SU-DHL-6 (cell line): Measurements from ENCODE around the gene LYSMD4.

ENCODE experiments used
- H2AFZ ChIP-seq: fragments of 200-600 bp; sonication (generic); 2 replicates; pipeline ENCODE4 v1.6.1; 2014; ENCODE audit warnings: low read depth, mild to moderate bottlenecking, moderate library complexity, mixed read lengths, antibody characterized with exemption, low read length; ENCODE audit not compliant: severe bottlenecking
- H3F3A ChIP-seq: fragments of 200-600 bp; shearing (Covaris generic); 2 replicates; pipeline ENCODE4 v1.6.0; 2016; ENCODE audit warnings: antibody characterized with exemption, mild to moderate bottlenecking; ENCODE audit not compliant: insufficient read depth
- H3K27ac ChIP-seq: fragments of 200-600 bp; sonication (generic); 2 replicates; pipeline ENCODE4 v1.5.1; 2016; ENCODE audit warnings: low read depth, mild to moderate bottlenecking, low read length, moderate library complexity, mixed read lengths
- H3K27me3 ChIP-seq: fragments of 200-600 bp; sonication (generic), shearing (Covaris generic); 2 replicates; pipeline ENCODE4 v1.6.0; 2014; ENCODE audit warnings: mild to moderate bottlenecking, low read length
- H3K36me3 ChIP-seq: fragments of 200-600 bp; sonication (generic); 2 replicates; pipeline ENCODE4 v1.6.1; 2014; ENCODE audit warnings: mild to moderate bottlenecking, low read length, mixed read lengths
- H3K4me2 ChIP-seq: fragments of 300-600, 200-600 bp; shearing (Covaris generic), sonication (generic); 2 replicates; pipeline ENCODE4 v1.6.0; 2014; ENCODE audit warnings: low read length, low read depth, mild to moderate bottlenecking; ENCODE audit not compliant: poor library complexity, severe bottlenecking
- H3K4me3 ChIP-seq: fragments of 200-600 bp; sonication (generic); 2 replicates; pipeline ENCODE4 v1.5.1; 2014; ENCODE audit warnings: antibody characterized with exemption, low read length, mild to moderate bottlenecking, mixed read lengths; ENCODE audit not compliant: insufficient read depth, poor library complexity, severe bottlenecking
- H3K79me2 ChIP-seq: fragments of 200-600 bp; sonication (generic); 2 replicates; pipeline ENCODE4 v1.6.1; 2014; ENCODE audit warnings: mild to moderate bottlenecking, low read length, moderate library complexity; ENCODE audit not compliant: insufficient read depth
- H3K9ac ChIP-seq: fragments of 200-600 bp; sonication (generic); 2 replicates; pipeline ENCODE4 v1.7.0; 2014; ENCODE audit warnings: mild to moderate bottlenecking, low read length
- H3K9me2 ChIP-seq: fragments of 200-600 bp; sonication (generic); replicated peaks from 2 replicates; pipeline ENCODE4 v1.6.1; 2014; ENCODE audit warnings: low read length; ENCODE audit not compliant: insufficient read depth
- H3K9me3 ChIP-seq: fragments of 200-600 bp; sonication (generic); 2 replicates; pipeline ENCODE4 v1.6.1; 2014; ENCODE audit warnings: low read length, mixed read lengths; ENCODE audit not compliant: insufficient read depth
- H4K20me1 ChIP-seq: fragments of 200-600 bp; sonication (generic); 2 replicates; pipeline ENCODE4 v1.6.1; 2014; ENCODE audit warnings: low read depth, mild to moderate bottlenecking, antibody characterized with exemption, low read length, moderate library complexity, mixed read lengths
- EZH2phosphoT487 ChIP-seq: fragments of 200-600 bp; sonication (generic), shearing (Covaris generic); conservative IDR thresholded peaks from 2 replicates; pipeline ENCODE4 v1.6.1; 2018; ENCODE audit warnings: mild to moderate bottlenecking, antibody characterized with exemption, low read length, moderate library complexity, mixed read lengths
- TF ChIP-seq, protein P1 (sequence below): fragments of 200-600 bp; sonication (generic); IDR thresholded peaks from one replicate; pipeline ENCODE4 v1.5.1; 2017; ENCODE audit warnings: antibody characterized with exemption, mild to moderate bottlenecking, low read length, moderate library complexity; ENCODE audit not compliant: insufficient read depth, poor library complexity, severe bottlenecking

The LYSMD4 gene

DNA sequence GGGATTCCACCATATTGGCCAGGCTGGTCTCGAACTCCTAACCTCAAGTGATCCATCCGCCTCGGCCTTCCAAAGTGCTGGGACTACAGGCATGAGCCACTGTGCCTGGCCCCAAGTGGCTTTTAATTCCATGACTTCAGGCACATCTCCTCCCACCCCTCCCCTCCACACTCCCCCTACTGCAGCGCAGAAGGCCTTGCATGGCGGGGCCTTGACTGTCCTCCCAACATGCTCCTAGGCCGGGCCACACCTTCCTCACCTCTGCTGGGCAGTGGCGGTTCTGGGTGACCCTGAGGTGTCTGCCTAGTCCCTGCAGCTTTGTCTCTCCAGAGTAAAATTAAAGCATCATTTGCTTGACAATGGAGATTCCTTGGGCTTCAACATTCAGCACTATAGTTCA, 6.9 kb downstream of the LYSMD4 start:
- H3K9me2 ChIP-seq, result no peaks in the 10 kb centered on the region
- H3K27ac ChIP-seq, result no peak overlapping the region
- H3K4me2 ChIP-seq, result no peak overlapping the region
- H3K79me2 ChIP-seq, result no peaks in the 10 kb centered on the region
- H3K4me3 ChIP-seq, result no peak overlapping the region
- H3K27me3 ChIP-seq, result no peaks in the 10 kb centered on the region
- TF ChIP-seq, protein P1, sequence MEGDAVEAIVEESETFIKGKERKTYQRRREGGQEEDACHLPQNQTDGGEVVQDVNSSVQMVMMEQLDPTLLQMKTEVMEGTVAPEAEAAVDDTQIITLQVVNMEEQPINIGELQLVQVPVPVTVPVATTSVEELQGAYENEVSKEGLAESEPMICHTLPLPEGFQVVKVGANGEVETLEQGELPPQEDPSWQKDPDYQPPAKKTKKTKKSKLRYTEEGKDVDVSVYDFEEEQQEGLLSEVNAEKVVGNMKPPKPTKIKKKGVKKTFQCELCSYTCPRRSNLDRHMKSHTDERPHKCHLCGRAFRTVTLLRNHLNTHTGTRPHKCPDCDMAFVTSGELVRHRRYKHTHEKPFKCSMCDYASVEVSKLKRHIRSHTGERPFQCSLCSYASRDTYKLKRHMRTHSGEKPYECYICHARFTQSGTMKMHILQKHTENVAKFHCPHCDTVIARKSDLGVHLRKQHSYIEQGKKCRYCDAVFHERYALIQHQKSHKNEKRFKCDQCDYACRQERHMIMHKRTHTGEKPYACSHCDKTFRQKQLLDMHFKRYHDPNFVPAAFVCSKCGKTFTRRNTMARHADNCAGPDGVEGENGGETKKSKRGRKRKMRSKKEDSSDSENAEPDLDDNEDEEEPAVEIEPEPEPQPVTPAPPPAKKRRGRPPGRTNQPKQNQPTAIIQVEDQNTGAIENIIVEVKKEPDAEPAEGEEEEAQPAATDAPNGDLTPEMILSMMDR, result no peak
- TF ChIP-seq EZH2phosphoT487, result no peak
- H3K36me3 ChIP-seq, result no peaks in the 10 kb centered on the region
- H3F3A ChIP-seq, result no peaks in the 10 kb centered on the region
- no peaks in the 10 kb centered on the region for H4K20me1 ChIP-seq
- no peak overlapping the region for H2AFZ ChIP-seq
- no peak overlapping the region for H3K9ac ChIP-seq
- H3K9me3 ChIP-seq, result no peaks in the 10 kb centered on the region

DNA sequence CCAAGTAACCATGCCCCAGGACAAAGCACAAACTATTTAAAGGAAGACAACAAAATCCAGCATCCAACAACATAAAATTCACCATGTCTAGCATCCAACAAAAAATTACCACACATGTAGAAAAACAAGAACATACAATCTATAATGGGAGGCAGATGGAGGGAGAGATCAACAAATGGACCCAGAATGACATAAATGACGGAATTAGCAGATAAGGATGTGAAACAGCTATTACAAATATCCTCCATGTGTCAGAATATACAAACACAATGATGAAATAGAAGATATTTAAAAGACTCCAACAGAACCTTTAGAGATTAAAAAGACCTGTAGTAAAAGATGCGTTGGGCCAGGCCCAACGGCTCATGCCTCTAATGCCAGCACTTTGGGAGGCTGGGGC, 10.8 kb downstream of the LYSMD4 start:
- no peak overlapping the region for H3K4me3 ChIP-seq
- H4K20me1 ChIP-seq, result no peaks in the 10 kb centered on the region
- no peaks in the 10 kb centered on the region for H3K79me2 ChIP-seq
- no peak overlapping the region for H3K27ac ChIP-seq
- H3K36me3 ChIP-seq, result no peaks in the 10 kb centered on the region
- no peak for TF ChIP-seq EZH2phosphoT487
- TF ChIP-seq, protein P1, result no peak
- H3K27me3 ChIP-seq, result no peaks in the 10 kb centered on the region
- no peaks in the 10 kb centered on the region for H3F3A ChIP-seq
- H3K9ac ChIP-seq, result no peak overlapping the region
- no peak overlapping the region for H3K4me2 ChIP-seq
- no peak overlapping the region for H2AFZ ChIP-seq
- H3K9me2 ChIP-seq, result no peaks in the 10 kb centered on the region
- no peaks in the 10 kb centered on the region for H3K9me3 ChIP-seq

DNA sequence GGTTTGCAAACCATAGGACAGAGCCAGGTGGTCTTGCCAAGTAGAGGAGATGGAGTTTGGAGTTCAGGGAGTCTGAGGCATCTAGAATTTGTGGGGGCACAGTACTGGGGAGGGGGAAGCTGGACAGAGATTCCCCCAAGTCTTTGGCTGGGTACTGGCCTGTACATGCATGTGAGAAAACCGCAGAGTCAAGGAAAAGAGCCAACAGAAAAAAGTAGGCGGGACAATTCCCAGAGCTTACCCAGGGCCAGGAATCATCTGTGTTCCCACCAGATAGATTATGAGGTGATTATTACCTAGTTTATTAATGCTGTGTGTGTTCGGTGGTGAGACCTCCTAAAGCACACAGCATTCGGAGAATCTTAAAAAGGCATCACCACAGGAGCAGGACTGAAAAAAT, 11.3 kb downstream of the LYSMD4 start:
- no peaks in the 10 kb centered on the region for H3K9me2 ChIP-seq
- no peaks in the 10 kb centered on the region for H3K79me2 ChIP-seq
- H3K4me2 ChIP-seq, result no peak overlapping the region
- no peaks in the 10 kb centered on the region for H3F3A ChIP-seq
- no peaks in the 10 kb centered on the region for H3K36me3 ChIP-seq
- no peaks in the 10 kb centered on the region for H4K20me1 ChIP-seq
- no peak overlapping the region for H3K4me3 ChIP-seq
- TF ChIP-seq, protein P1, result no peak
- TF ChIP-seq EZH2phosphoT487, result no peak
- no peak overlapping the region for H2AFZ ChIP-seq
- no peaks in the 10 kb centered on the region for H3K27me3 ChIP-seq
- no peaks in the 10 kb centered on the region for H3K9me3 ChIP-seq
- H3K27ac ChIP-seq, result no peak overlapping the region
- no peak overlapping the region for H3K9ac ChIP-seq
